H1 (cell line): ENCODE data around the gene PPFIA2. TPM values are rescaled to one million over a fixed set of nuclear protein-coding genes. Genes with fewer than 3 reads are reported as not detected.

ENCODE experiments used
- KDM1A ChIP-seq: fragments of 200-600, 300-600 bp; sonication (generic); IDR thresholded peaks from 2 replicates; pipeline ENCODE4 v1.7.1; 2016; ENCODE audit warnings: mild to moderate bottlenecking, low read length, borderline replicate concordance
- polyA plus RNA-seq, 7 experiments: library from polyadenylated mRNA; depleted of rRNA in 3 of 7; stranded (reverse) in 5 of 7; unstranded in 2 of 7; fragments of >200 nt in 5 of 7; fragments of 200-250 nt in 2 of 7; gene quantifications; 1 replicate in 5 of 7; 2 replicates in 1 of 7; 4 replicates in 1 of 7; pipeline versions ENCODE4 v1.2.1 to v1.2.3, GENCODE V29; 2011 to 2013; ENCODE audit warnings: missing spikeins in 2 of 7, mixed read lengths in 2 of 7
- total RNA-seq: library from RNA; stranded (reverse); fragmentation: NEBNext Ultra II Directional; extraction: Animal tissue kit (Norgen Biotek cat#: 25700); gene quantifications from 2 replicates; pipeline ENCODE4 v1.2.1, GENCODE V29; 2021

The PPFIA2 gene
- total and polyA plus RNA-seq, 2 of the 8 experiments (the other 6 are each of a cell fraction or from before 2014, with no cell fraction given), result 1.2 to 1.8 TPM

GRCh38 chr12:81253360-81253759 is 505.8 kb downstream of the PPFIA2 start (continued):
- TF ChIP-seq KDM1A, result no peak
